TTC549 (cell line): ENCODE measurements around the gene EEF1AKMT4.

Source experiments
- FAIRE-seq: peaks from 2 replicates; lab custom pipeline; 2012; peaks lifted over from hg19 to GRCh38; lab: Jason Lieb, UNC

Gene EEF1AKMT4

DNA sequence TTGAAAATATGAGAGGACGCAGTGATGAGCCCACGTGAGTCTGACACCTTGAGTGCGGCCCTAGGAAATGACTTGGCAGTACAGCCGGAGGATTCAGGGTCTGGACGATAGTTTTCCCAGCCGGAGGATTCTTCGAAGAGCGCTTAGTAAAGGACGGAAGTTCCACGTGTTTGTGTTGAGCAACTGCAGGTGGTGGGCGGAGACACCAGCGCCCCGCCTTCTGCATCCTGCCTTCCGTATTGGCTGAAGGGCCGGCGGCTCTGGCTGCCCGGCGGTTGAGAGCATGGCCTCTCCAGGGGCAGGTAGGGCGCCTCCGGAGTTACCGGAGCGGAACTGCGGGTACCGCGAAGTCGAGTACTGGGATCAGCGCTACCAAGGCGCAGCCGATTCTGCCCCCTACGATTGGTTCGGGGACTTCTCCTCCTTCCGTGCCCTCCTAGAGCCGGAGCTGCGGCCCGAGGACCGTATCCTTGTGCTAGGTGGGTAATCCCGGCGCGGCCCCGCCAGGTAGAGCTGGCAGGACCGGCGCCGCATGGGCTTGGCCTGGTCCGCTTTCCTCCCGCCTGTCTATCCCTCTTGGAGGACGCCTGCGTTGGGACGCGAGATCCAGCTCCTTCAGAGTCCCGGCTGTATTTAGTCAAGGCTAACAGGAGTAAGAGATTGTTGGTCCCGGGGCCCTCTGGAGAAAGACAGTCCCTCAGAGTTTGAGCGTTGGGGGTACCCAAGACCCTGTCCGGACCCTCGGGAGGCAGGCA, at the start of gene EEF1AKMT4:
Gene EEF1AKMT4, plus strand, starts transcription at position 261 of the 755 bp plus-strand sequence. Its CDS starts 23 bp downstream, at position 284.
- FAIRE-seq, result peak; percentile 58

- no peak for FAIRE-seq
These were observed 48.6 kb upstream of the EEF1AKMT4 start for GRCh38 chr3:184200825-184201224.

- FAIRE-seq, result no peak
These were observed 45.9 kb upstream of the EEF1AKMT4 start for GRCh38 chr3:184203526-184203925.

GRCh38 chr3:184209146-184209923, 40.1 kb upstream of the EEF1AKMT4 start:
- FAIRE-seq, result no peak

GRCh38 chr3:184211297-184211696, 38.2 kb upstream of the EEF1AKMT4 start:
- no peak for FAIRE-seq

DNA sequence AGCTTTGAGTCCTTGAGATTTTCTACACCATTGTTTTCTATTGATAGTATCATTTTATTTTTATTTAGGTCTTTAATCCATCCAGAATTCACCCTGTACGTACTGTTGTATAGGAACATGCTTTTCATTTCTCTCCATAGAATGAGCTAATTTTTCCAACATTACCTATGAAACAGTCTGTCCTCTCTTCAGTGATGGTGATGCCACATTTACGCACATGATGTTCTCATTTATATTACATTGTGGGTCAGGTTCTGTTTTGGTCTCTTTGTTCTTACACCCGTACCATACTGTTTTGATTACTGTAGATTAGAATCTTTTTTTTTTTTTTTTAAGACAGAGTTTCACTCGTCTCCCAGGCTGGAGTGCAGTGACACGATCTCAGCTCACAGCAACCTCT, 37.8 kb upstream of the EEF1AKMT4 start:
- no peak for FAIRE-seq

GRCh38 chr3:184218814-184219213, 30.7 kb upstream of the EEF1AKMT4 start:
- no peak for FAIRE-seq

GRCh38 chr3:184222521-184222920, 27.0 kb upstream of the EEF1AKMT4 start:
- no peak for FAIRE-seq

DNA sequence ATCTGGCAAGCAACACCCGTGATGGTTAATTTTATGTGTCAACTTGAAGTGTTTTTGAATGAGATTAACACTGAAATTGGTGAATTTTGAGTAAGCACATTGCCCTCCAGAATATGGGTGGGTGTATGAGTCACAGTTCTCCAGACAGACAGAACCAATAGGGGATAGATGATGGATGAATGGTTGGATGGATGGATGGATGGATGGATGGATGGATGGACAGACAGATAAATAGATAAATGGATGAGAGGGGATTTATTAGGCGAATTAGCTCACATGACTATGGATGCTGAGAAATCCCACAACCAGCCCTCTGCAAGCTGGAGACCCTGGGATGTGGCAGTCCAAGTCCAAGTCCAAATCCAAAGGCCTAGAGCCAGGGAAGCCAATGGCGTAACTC, 25.5 kb upstream of the EEF1AKMT4 start:
- no peak for FAIRE-seq

DNA sequence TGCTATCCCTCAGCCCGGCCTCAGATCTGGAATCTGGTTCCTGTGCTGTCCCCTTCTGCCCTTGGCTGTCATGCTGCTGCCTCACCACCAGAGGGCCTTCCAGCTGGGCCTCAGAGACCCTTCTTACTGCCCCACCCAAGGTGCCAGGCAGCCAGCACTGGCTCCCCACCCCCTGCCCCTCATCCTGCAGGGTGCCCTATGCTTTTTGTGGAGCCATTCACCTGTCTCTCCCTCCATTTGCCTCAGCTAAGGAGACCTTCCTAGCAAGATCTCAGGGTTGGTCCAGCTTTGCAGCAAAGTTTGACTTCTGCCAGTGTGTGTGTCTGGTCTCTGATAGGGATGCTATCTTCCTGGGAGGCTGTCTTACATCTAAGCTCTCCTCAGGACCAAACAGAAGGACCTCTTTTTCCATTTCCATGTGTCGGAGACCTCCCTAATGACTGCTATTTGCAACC, 22.0 kb upstream of the EEF1AKMT4 start:
- FAIRE-seq, result no peak

DNA sequence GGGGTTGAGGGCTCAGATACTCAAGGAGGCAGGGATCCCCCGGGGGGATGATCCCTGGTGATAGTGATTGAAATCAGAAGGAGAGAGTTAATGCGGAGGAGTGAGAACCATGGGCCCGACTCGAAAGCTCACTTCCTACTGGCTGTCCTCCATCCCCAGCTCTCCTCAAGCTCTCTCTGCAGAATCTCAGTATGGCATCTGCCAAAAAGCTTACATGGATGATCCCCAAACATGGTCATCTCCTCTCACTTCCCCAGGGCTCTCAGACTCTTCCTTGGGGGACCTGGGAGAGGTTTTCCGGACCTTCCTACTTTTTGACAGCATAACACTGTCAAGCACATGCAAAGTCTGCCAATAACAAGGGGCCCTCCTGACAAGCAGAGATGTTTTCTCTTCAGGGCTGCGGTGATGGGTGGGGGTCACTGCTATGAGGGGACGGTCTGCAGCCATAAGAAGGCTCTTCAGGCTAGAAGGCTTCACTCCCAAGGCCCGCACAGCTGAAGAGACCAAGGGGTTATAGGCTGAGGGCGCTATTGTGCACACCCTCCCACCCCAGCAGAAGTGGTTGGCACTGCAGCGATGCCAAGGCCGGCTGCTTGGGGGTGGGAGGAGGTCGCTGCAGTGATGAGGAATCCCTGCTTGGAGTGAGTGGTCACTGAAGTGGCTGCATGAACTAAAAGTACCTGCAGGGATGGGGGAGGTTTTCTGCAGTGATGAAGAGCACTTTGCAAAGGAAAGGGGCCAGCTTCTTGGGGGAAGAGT, 20.9 kb upstream of the EEF1AKMT4 start:
- no peak for FAIRE-seq

- FAIRE-seq, result no peak
These were observed 19.9 kb upstream of the EEF1AKMT4 start, which contains the start of gene VWA5B2 for GRCh38 chr3:184229394-184230080. VWA5B2 (plus strand) TSS chr3:184229585; CDS start chr3:184230529, 944 bp downstream.

DNA sequence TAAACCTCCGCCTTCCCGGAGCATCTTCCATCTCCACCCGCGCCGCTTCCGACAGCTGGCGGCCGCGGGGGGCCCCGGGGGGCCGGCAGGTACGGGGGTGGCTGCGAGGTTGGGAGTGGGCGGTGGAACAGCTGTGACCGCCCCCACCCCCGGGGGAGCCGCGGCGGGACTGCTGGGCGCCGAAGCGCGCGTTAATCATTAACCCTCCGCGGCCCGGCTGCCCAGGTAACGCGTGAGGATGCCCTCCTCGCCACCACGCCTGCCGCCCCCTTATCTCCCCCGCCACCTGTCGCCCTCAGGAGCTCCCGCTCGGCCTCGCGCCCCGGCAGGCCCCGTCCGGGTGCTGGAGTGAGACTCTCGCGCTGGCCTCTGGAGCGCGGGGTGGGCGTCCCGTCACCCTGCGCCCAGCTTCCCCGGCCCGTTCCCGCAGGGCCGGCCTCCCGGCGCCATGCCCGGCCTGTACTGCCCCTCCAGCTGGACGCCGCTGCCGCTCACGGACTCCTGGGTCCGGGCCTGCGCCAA, 19.3 kb upstream of the EEF1AKMT4 start:
- FAIRE-seq, result no peak

GRCh38 chr3:184230603-184231528, 18.6 kb upstream of the EEF1AKMT4 start:
- FAIRE-seq, result no peak

DNA sequence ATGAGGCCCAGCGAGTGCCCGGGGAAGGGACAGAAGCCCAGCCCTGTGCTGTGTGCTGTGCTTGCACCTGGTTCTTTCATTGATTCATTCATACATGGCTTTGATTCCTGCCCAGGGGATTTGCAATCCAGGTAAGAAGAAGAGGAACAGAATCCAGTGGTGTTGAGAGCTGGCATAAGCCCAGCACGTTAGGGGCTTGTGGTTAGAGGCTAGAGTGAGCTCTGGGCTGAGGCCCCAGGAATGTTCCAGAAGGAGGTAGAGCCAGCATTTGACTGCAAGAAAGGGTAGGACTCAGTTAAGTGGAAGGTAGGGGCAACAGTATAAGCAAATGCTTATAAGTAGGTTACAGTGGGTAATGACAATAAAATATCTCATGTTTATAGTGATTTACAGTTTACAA, 17.8 kb upstream of the EEF1AKMT4 start:
- no peak for FAIRE-seq

DNA sequence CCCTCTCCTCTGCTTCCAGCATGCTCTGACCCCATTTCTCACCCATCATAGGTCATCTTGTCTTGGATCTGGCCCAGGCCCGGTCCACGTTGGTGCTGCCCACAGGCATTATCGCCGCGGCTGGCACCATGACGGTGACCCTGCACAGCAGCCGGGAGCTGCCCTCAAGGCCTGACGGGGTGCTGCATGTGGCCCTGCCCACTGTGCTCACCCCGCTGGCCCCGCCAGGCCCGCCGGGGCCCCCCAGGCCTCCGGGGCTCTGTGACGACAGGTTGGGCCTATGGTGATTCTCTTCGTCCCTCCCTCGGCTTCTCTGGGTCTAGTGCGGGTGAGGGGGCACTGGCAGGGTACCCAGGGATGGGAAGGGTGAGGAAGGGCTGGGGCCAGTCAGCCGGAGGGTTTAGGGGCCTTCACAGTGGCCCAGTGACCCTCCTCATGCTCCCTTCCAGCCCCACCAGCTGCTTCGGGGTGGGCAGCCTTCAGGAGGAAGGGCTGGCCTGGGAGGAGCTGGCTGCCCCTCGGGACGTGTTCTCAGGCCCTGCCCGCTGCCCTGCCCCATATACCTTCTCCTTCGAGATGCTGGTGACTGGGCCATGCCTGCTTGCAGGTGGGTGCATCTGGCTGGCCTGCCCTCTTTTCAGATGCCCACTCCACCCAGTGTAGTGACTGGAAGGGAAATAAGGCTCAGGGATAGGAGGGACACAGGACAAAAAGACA, 16.2 kb upstream of the EEF1AKMT4 start:
- FAIRE-seq, result no peak

- FAIRE-seq, result no peak
These were observed 15.2 kb upstream of the EEF1AKMT4 start for GRCh38 chr3:184234224-184234623.

GRCh38 chr3:184234671-184235380, 14.6 kb upstream of the EEF1AKMT4 start:
- no peak for FAIRE-seq

GRCh38 chr3:184235381-184236032, 14.0 kb upstream of the EEF1AKMT4 start:
- FAIRE-seq, result no peak
